B cell (primary cell): ENCODE results near the gene CNOT1. TPM values are rescaled to one million over a fixed set of nuclear protein-coding genes. Genes with fewer than 3 reads are reported as not detected.
"Not testable (repeated sequence)": the region's sequence is repeated elsewhere in the genome, so short reads cannot be mapped to it uniquely, and the experiment has no call there.

Source experiments
- ATAC-seq: fragments of 200-7000 bp; cut with Tn5 transposase; one replicate; pipeline ENCODE4 v1.10.0; 2021; ENCODE audit warnings: low read depth, mild to moderate bottlenecking, moderate number of reproducible peaks, moderate library complexity
- CTCF ChIA-PET: fragments of 350-600 bp; sonication (Branson Sonifier 250); formaldehyde crosslinking; loops from one replicate; lab custom pipeline; 2021; ENCODE audit warnings: antibody characterized with exemption, inconsistent platforms; lab: Charles Lee
- POLR2A ChIA-PET: fragments of 350-600 bp; sonication (Branson Sonifier 250); formaldehyde crosslinking; loops from one replicate; lab custom pipeline; 2021; ENCODE audit warnings: antibody characterized with exemption; lab: Charles Lee
- DNase-seq: peaks from one replicate; pipeline ENCODE4 v3.0.0; 2013
- H2AFZ ChIP-seq: 2 replicates; pipeline ENCODE4 v1.6.1; 2012; ENCODE audit warnings: mild to moderate bottlenecking, low read depth, low read length; ENCODE audit not compliant: insufficient read depth, poor library complexity, severe bottlenecking
- H3K27ac ChIP-seq, 2 donors: 1 replicate in 1 of 2; 2 replicates in 1 of 2; pipeline ENCODE4 v1.5.1; 2012 to 2013; ENCODE audit warnings: low read length in 2 of 2, mild to moderate bottlenecking in 2 of 2, moderate library complexity in 1 of 2
- H3K27me3 ChIP-seq, 4 experiments: fragments of 200-600 bp in 1 of 4; sonication (generic) in 1 of 4; replicated peaks in 1 of 4; 1 replicate in 2 of 4; 2 replicates in 2 of 4; pipeline versions ENCODE4 v1.6.1 to v1.7.0; 2013 to 2016; ENCODE audit warnings: low read length in 3 of 4, mild to moderate bottlenecking in 2 of 4, mixed read lengths in 1 of 4, moderate library complexity in 1 of 4; ENCODE audit not compliant: insufficient read depth in 4 of 4, control insufficient read depth in 3 of 4; ENCODE audit errors: control extremely low read depth in 1 of 4
- H3K36me3 ChIP-seq, 2 experiments: replicated peaks in 1 of 2; 1 replicate in 1 of 2; 2 replicates in 1 of 2; pipeline versions ENCODE4 v1.6.1 to v1.7.1; 2013; ENCODE audit warnings: low read length in 1 of 2; ENCODE audit not compliant: insufficient read depth in 2 of 2, control insufficient read depth in 1 of 2; ENCODE audit errors: control extremely low read depth in 1 of 2, extremely low read depth in 1 of 2
- H3K4me1 ChIP-seq, 2 donors: fragments of 200-600 bp in 1 of 2; sonication (generic) in 1 of 2; 1 replicate in 1 of 2; 2 replicates in 1 of 2; pipeline versions ENCODE4 v1.5.1 to v1.6.1; 2013 to 2017; ENCODE audit warnings: low read length in 2 of 2; ENCODE audit not compliant: control insufficient read depth in 2 of 2, insufficient read depth in 2 of 2
- H3K4me2 ChIP-seq: replicated peaks from 2 replicates; pipeline ENCODE3; 2012; ENCODE audit warnings: mild to moderate bottlenecking, low read depth, low read length; ENCODE audit not compliant: poor library complexity, severe bottlenecking
- H3K4me3 ChIP-seq, 5 experiments: fragments of 200-600 bp in 1 of 5; sonication (generic) in 1 of 5; 1 replicate in 3 of 5; 2 replicates in 2 of 5; pipeline versions ENCODE4 v1.5.1 to v1.7.0; 2011 to 2016; ENCODE audit warnings: low read length in 4 of 5, mild to moderate bottlenecking in 4 of 5, low read depth in 2 of 5, control low read depth in 1 of 5, moderate library complexity in 1 of 5; ENCODE audit not compliant: insufficient read depth in 1 of 5; ENCODE audit errors: control extremely low read depth in 1 of 5, extremely low read depth in 1 of 5
- H3K79me2 ChIP-seq: fragments of 200-600 bp; sonication (generic); one replicate; pipeline ENCODE4 v1.6.0; 2016; ENCODE audit warnings: low read length; ENCODE audit not compliant: control insufficient read depth, insufficient read depth
- H3K9ac ChIP-seq: fragments of 200-600 bp; sonication (generic); 2 replicates; pipeline ENCODE4 v1.6.1; 2017; ENCODE audit warnings: mild to moderate bottlenecking, low read length, moderate library complexity
- H3K9me3 ChIP-seq, 3 donors: one replicate each; pipeline versions ENCODE4 v1.6.1 to v1.7.1; 2013; ENCODE audit warnings: low read length in 2 of 3; ENCODE audit not compliant: control insufficient read depth in 2 of 3, insufficient read depth in 1 of 3; ENCODE audit errors: control extremely low read depth in 1 of 3
- H4K20me1 ChIP-seq: 2 replicates; pipeline ENCODE4 v1.6.0; 2012; ENCODE audit warnings: mild to moderate bottlenecking, low read length; ENCODE audit not compliant: insufficient read depth, control insufficient read depth, poor library complexity, severe bottlenecking
- H3K27ac Mint-ChIP-seq: one replicate; pipeline ENCODE4 v1.8.0; 2021; ENCODE audit warnings: mixed read lengths
- H3K27me3 Mint-ChIP-seq: one replicate; pipeline ENCODE4 v1.8.0; 2021; ENCODE audit warnings: mixed read lengths
- H3K4me1 Mint-ChIP-seq: one replicate; pipeline ENCODE4 v1.8.0; 2021; ENCODE audit warnings: mixed read lengths
- H3K4me3 Mint-ChIP-seq: one replicate; pipeline ENCODE4 v1.8.0; 2021; ENCODE audit warnings: mixed read lengths
- H3K9me3 Mint-ChIP-seq: one replicate; pipeline ENCODE4 v1.8.0; 2022; ENCODE audit warnings: mixed read lengths; ENCODE audit not compliant: insufficient read depth
- EZH2 ChIP-seq: IDR thresholded peaks from 2 replicates; pipeline ENCODE4 v1.6.1; 2012; ENCODE audit warnings: borderline replicate concordance, low read depth, mild to moderate bottlenecking, moderate library complexity, low read length; ENCODE audit not compliant: insufficient read depth, poor library complexity, severe bottlenecking
- WGBS: methylation state at CpG from one replicate; pipeline ENCODE4 v1.1.5; 2013; ENCODE audit warnings: missing lambda C conversion rate; ENCODE audit not compliant: insufficient coverage; 5-methylcytosine and 5-hydroxymethylcytosine counted together
- intact Hi-C: fragments of 100-400 bp; cut with micrococcal nuclease; formaldehyde crosslinking; loops from one replicate; pipeline ENCODE4 v1.10.0; 2022
- polyA plus RNA-seq: library from polyadenylated mRNA; depleted of rRNA; stranded (reverse); fragments of >200 nt; gene quantifications from 2 replicates; pipeline ENCODE4 v1.2.3, GENCODE V29; 2012
- total RNA-seq, 2 donors: library from RNA; stranded (reverse); fragments of 120-200 nt in 1 of 2; gene quantifications; 1 replicate in 1 of 2; 2 replicates in 1 of 2; pipeline versions ENCODE4 v1.2.3 to v1.2.4, GENCODE V29; 2013 to 2022
- TF ChIP-seq, protein P1 (sequence below): fragments of 200-600 bp; IDR thresholded peaks from one replicate; pipeline ENCODE4 v1.8.0; 2022; ENCODE audit warnings: antibody characterized with exemption, mild to moderate bottlenecking

CNOT1 gene
- total and polyA plus RNA-seq, 2 donors (not counting 1 experiment from before 2014, with no cell fraction given) = 211 to 268 TPM

DNA sequence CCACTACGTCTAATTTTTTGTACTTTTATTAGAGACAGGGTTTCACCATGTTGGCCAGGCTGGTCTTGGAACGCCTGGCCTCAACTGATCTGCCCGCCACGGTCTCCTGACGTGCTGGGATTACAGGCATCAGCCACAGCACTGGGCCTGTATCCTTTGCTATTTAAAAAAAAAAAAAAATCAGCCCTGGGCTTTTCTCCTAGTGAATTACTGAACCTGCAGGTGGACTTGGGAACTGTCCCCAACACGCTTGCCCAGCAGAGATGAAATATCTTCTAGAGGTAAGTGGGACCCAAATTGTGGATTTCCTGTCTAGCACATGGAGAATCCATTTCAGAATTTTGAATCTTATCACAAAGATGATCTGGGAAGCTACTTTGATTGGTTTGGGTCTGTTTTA lies 14.8 kb downstream of the CNOT1 start:
- DNase-seq (no peak), ATAC-seq (no peak)
- intact Hi-C loops = no loop called here
- no peak overlapping the region for H3K4me3 Mint-ChIP-seq
- no peaks in the 10 kb centered on the region for H3K4me1 ChIP-seq
- ChIA-PET CTCF (no interaction called here), POLR2A (no interaction called here)
- no peak overlapping the region for H3K27ac ChIP-seq
- H3K36me3 ChIP-seq = peaks cover 11 to 45% of the 10 kb centered on the region in 2 experiments
- no peaks in the 10 kb centered on the region for H3K9me3 Mint-ChIP-seq
- peaks cover 100% of the 10 kb centered on the region for H3K79me2 ChIP-seq
- H3K4me1 Mint-ChIP-seq = peaks cover 18% of the 10 kb centered on the region
- H3K27me3 Mint-ChIP-seq = no peaks in the 10 kb centered on the region
- H4K20me1 ChIP-seq = peaks cover 94% of the 10 kb centered on the region
- no peak overlapping the region for H3K4me2 ChIP-seq
- no peak overlapping the region for H3K27ac Mint-ChIP-seq
- no peak overlapping the region for H3K4me3 ChIP-seq
- no peaks in the 10 kb centered on the region for H3K27me3 ChIP-seq
- WGBS = 100% methylated on average over 5 of the region's 6 CpGs
- H3K9me3 ChIP-seq = no peaks in the 10 kb centered on the region
- no peak overlapping the region for H2AFZ ChIP-seq
- H3K9ac ChIP-seq = no peak overlapping the region
- no peak for TF ChIP-seq EZH2
- TF ChIP-seq, protein P1, sequence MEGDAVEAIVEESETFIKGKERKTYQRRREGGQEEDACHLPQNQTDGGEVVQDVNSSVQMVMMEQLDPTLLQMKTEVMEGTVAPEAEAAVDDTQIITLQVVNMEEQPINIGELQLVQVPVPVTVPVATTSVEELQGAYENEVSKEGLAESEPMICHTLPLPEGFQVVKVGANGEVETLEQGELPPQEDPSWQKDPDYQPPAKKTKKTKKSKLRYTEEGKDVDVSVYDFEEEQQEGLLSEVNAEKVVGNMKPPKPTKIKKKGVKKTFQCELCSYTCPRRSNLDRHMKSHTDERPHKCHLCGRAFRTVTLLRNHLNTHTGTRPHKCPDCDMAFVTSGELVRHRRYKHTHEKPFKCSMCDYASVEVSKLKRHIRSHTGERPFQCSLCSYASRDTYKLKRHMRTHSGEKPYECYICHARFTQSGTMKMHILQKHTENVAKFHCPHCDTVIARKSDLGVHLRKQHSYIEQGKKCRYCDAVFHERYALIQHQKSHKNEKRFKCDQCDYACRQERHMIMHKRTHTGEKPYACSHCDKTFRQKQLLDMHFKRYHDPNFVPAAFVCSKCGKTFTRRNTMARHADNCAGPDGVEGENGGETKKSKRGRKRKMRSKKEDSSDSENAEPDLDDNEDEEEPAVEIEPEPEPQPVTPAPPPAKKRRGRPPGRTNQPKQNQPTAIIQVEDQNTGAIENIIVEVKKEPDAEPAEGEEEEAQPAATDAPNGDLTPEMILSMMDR = no peak

DNA sequence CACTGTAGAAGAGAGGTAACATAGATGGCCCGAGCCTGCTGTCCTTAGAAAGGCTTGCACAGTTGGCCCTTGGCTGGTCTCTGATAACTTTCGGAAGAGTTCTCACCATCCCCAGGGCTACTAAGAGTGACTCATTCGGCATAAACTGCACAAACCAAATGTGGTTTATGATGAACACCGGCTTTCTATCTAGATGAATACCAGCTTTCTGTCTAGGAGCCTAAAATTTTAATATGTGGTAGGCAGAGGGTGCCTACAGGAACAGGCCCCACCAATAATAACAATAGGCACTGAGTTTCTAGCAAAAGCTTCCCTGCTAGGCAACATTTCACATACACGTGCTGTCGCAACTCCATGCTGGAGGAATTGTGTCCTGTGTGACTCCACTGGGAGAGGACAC lies 15.4 kb downstream of the CNOT1 start:
- ATAC-seq (no peak), DNase-seq (no peak)
- Histone ChIP-seq H3K9ac (no peak overlapping the region), H3K27ac (no peak overlapping the region), H3K4me2 (no peak overlapping the region), H3K36me3 (peaks cover 10 to 45% of the 10 kb centered on the region in 2 experiments), H3K4me1 (no peaks in the 10 kb centered on the region), H3K79me2 (peaks cover 100% of the 10 kb centered on the region), H2AFZ (no peak overlapping the region), H4K20me1 (peaks cover 93% of the 10 kb centered on the region), H3K9me3 (no peaks in the 10 kb centered on the region), H3K27me3 (no peaks in the 10 kb centered on the region), H3K4me3 (no peak overlapping the region)
- Mint-ChIP-seq H3K27me3 (no peaks in the 10 kb centered on the region), H3K27ac (no peak overlapping the region), H3K4me1 (peaks cover 15% of the 10 kb centered on the region), H3K9me3 (no peaks in the 10 kb centered on the region), H3K4me3 (no peak overlapping the region)
- TF ChIP-seq, protein P1 = no peak
- TF ChIP-seq EZH2 = no peak
- ChIA-PET POLR2A (no interaction called here), CTCF (no interaction called here)
- 100% methylated on average over 2 of the region's 6 CpGs for WGBS
- intact Hi-C loops = no loop called here

DNA sequence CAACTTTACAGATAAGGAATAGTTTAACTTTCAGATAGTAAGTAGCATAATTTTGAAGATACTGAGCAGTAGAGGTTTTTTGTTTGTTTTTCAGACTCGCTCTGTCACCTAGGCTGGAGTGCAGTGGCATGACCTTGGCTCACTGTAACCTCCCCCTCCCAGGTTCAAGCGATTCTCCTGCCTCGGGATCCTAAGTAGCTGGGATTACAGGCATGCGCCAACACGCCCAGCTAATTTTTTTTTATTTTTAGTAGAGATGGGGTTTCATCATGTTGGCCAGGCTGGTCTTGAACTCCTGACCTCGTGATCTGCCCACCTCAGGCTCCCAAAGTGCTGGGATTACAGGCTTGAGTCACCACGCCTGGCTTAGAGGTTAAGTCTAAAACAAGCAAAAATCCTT lies 16.7 kb downstream of the CNOT1 start:
- 89% methylated on average over 1 of the region's 7 CpGs for WGBS
- H3K27ac ChIP-seq, ATAC-seq, intact Hi-C loops, H3K4me3 ChIP-seq, H3K4me3 Mint-ChIP-seq, H3K4me1 ChIP-seq, DNase-seq, H3K9ac ChIP-seq, H3K4me2 ChIP-seq, H3K27ac Mint-ChIP-seq, POLR2A ChIA-PET, H2AFZ ChIP-seq, CTCF ChIA-PET, H3K9me3 Mint-ChIP-seq, H3K27me3 ChIP-seq, H3K9me3 ChIP-seq, H3K27me3 Mint-ChIP-seq: not testable (repeated sequence)
- H4K20me1 ChIP-seq = peaks cover 93% of the 10 kb centered on the region
- H3K36me3 ChIP-seq = peaks cover 6 to 41% of the 10 kb centered on the region in 2 experiments
- peaks cover 20% of the 10 kb centered on the region for H3K4me1 Mint-ChIP-seq
- H3K79me2 ChIP-seq = peaks cover 100% of the 10 kb centered on the region
